Measurements from ENCODE around the gene TPSAB1. TPM values are rescaled to one million over a fixed set of nuclear protein-coding genes. Genes with fewer than 3 reads are reported as not detected.
"Not testable (repeated sequence)": the region's sequence is repeated elsewhere in the genome, so short reads cannot be mapped to it uniquely, and the experiment has no call there.

TPSAB1 gene
- total RNA-seq, 4 donors from 2014 or later = 13.8 to 67.7 (median 28.5) TPM

DNA sequence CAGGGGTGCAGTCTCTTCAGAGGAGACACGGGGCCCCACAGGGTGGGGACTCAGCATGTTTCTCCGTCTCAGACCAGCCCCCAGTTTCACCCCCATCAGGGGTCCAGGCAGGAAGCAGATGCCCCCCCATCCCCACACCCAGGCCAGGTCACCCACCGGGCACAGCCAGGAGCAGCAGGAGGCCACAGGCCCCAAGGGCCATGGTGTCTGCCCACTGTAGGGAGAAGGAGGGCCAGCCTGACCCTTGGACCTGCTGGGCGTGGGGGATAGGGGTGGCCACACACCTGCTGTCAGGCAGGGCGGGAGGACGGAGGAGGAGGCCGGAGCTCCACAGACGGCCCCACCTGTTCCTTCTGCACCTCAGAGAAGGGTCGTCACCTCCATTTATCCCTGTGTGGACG, 15.5 kb upstream of the TPSAB1 start, which contains the start of gene TPSG1:
TSS of gene TPSG1 (minus strand) at position 218 of the 401 bp plus-strand sequence. CDS start at position 202, 16 bp downstream.
- 59 to 84% methylated on average over 6 to 10 of the region's 10 CpGs for WGBS, 2 donors
- Histone ChIP-seq H3K36me3 (no peaks in the 10 kb centered on the region), H3K4me1 (no peaks in the 10 kb centered on the region), H3K4me3 (no peak within 1 kb of the TSS), H3K27ac (no peak within 1 kb of the TSS), H3K9me3 (no peaks in the 10 kb centered on the region), H3K27me3 (no peaks in the 10 kb centered on the region)
- no peak for DNase-seq (ENCODE audit: low spot score in 2 of 2)
- TF ChIP-seq POLR2A (IDR thresholded peaks at IDR 0.05) (no peak), EP300 (IDR thresholded peaks at IDR 0.05) (no peak)
- TF ChIP-seq, protein P1, sequence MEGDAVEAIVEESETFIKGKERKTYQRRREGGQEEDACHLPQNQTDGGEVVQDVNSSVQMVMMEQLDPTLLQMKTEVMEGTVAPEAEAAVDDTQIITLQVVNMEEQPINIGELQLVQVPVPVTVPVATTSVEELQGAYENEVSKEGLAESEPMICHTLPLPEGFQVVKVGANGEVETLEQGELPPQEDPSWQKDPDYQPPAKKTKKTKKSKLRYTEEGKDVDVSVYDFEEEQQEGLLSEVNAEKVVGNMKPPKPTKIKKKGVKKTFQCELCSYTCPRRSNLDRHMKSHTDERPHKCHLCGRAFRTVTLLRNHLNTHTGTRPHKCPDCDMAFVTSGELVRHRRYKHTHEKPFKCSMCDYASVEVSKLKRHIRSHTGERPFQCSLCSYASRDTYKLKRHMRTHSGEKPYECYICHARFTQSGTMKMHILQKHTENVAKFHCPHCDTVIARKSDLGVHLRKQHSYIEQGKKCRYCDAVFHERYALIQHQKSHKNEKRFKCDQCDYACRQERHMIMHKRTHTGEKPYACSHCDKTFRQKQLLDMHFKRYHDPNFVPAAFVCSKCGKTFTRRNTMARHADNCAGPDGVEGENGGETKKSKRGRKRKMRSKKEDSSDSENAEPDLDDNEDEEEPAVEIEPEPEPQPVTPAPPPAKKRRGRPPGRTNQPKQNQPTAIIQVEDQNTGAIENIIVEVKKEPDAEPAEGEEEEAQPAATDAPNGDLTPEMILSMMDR (IDR thresholded peaks at IDR 0.05) = no peak

DNA sequence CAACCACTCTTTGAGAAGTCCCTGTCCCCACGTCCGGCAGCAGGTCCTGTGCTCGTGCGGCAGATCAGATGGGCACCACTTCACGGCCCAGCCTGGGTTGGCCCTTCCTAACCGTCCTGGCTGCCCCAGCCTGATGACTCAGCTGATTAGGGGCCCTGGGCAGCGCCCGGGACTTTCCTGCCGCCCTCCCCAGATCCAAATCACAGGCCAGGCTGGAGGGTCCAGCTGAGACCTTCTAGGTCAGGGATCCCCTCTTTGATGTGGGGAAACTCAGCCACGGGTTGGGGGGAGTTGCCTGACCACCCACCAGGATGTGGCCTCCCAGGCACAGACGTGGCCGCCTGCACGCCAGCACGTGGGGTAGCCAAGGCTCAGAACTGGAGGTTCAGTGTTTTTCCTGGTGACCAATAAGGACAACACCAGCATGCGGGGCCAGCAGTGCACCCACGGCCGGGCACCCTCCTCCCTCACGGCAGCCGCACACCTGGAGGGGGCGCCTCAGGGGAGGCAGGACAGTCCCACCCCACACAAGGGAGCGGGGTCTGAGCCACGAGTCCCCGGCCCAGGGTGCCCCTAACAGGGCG, 14.7 kb upstream of the TPSAB1 start:
- not testable (repeated sequence) for H3K27ac ChIP-seq; H3K36me3 ChIP-seq; DNase-seq (ENCODE audit: low spot score in 2 of 2); H3K4me1 ChIP-seq; H3K27me3 ChIP-seq; H3K4me3 ChIP-seq; H3K9me3 ChIP-seq
- WGBS, 2 donors = 26 to 50% methylated on average over 10 to 20 of the region's 24 CpGs

DNA sequence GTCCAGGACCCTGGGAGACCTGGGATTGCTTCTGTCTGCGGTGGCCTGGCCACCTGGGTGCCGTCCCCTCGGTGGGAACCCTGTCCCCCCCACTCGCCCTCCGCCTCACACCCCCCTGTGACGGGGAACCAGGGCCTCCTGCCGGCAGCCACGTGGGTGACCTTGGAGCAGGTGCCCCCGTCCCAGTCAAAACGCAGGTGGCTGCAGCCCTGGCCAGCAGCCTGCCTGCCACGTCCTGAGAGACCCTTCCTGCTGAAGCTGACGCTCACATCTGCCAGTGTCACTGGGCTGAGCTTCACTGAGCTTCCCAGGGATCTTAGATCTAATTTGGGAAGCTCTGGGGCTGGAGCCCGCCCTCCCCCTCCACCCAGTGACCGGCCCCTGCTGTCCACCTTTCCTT, 13.8 kb upstream of the TPSAB1 start:
- H3K27ac ChIP-seq; H3K4me3 ChIP-seq; H3K27me3 ChIP-seq; H3K9me3 ChIP-seq; H3K36me3 ChIP-seq; H3K4me1 ChIP-seq; DNase-seq (ENCODE audit: low spot score in 2 of 2): not testable (repeated sequence)
- 41 to 53% methylated on average over 8 of the region's 14 CpGs for WGBS, 2 donors

DNA sequence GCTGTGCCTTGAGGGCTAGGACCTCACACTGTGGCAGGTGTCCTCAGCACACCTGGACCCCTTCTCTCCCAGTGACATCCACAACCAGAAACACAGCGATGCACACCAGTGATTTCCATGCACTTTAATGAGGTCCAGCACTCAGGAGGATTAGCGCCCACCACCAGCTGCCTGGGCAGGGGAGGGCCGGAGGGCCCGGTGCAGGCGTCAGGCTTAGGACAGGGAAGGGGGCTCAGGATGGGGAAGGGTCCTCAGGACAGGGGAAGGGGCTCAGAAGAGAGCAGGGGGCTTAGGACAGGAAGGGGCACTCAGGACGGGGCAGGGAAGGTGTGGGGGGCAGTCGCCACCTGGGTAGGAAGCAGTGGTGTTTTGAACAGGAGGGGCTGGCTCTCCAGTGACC, 12.3 kb upstream of the TPSAB1 start:
- not testable (repeated sequence) for H3K4me1 ChIP-seq; H3K4me3 ChIP-seq; DNase-seq (ENCODE audit: low spot score in 2 of 2); H3K27me3 ChIP-seq; H3K36me3 ChIP-seq; H3K27ac ChIP-seq; H3K9me3 ChIP-seq
- 51 to 67% methylated on average over 4 to 7 of the region's 7 CpGs for WGBS, 2 donors

DNA sequence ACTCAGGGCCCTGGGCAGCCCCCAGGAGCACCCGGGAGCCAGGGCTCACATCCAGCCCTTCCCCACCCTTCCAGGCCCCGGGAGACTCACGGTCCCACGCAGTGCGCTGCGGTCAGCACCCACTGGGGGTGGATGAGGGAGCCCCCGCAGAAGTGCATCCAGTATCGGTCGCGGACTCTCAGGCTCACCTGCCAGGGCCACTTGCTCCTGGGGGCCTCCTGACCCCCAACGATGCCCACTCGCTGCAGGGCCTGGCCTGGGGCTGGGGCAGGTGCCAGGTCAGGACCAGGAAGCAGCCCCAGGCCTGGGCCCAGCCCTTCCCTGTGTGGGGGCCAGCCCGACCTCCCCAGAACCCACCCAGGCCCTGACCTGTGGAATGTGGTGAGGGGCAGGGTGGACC, 11.0 kb upstream of the TPSAB1 start:
- not testable (repeated sequence) for H3K4me1 ChIP-seq; H3K27ac ChIP-seq; H3K9me3 ChIP-seq; H3K4me3 ChIP-seq; H3K36me3 ChIP-seq; DNase-seq (ENCODE audit: low spot score in 2 of 2); H3K27me3 ChIP-seq
- WGBS, 2 donors = no CpG with 5 or more reads among the region's 13 CpGs

DNA sequence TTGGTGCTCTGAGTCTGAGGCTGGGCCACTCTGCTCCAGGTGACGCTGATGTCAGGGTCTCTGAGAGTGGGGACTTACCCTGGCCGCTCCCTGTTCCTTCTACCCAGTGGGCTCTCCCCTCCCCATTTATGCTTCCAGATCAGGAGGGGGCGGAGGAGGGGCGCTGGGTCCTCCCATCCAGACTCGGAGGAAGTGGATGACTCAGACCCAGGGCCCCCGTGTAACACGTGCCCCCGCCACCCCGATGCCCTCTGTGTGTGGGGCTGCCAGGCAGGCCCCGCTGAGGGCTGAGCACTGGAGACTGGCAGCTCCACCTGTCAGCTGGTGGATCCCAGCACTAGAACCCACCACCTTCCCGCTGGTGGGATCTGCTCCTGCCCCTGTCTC, 10.4 kb upstream of the TPSAB1 start, which contains the start of gene TPSB2:
TSS of gene TPSB2 (minus strand) at position 101 of the 387 bp plus-strand sequence. CDS start 233 bp downstream, outside the sequence.
- not testable (repeated sequence) for DNase-seq (ENCODE audit: low spot score in 2 of 2); H3K27ac ChIP-seq; H3K36me3 ChIP-seq; H3K4me3 ChIP-seq; H3K27me3 ChIP-seq; H3K9me3 ChIP-seq; H3K4me1 ChIP-seq
- no CpG with 5 or more reads among the region's 11 CpGs for WGBS, 2 donors

DNA sequence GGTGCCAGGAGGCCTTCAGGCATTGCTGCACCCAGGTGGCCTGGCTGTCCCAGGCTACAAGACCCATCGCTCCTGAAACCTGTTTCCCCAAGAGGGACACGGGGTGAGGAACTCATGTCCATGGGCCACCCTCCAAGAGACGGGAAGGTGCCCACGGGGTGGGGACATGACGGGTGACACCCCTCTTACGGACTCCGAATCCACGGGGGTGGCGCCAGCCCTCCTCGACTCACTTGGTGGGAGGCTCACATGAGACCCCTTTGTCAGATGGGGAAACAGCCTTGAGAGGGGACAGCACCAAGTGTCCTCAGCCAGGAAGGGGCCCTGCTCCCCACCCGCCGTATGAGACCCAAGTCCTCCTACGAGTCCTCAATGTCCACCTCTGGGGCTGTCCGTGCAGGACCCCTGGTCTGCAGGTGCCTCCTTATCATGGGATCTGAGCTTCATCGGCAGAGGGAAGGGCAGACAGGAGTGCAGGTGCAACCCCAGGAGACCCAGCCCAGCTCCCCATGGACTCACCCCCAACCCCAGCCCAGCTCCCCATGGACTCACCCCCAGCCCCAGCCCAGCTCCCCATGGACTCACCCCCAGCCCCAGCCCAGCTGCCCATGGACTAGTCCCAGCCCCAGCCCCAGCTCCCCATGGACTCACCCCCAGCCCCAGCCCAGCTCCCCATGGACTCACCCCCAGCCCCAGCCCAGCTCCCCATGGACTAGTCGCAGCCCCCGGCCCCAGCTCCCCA, 9.9 kb upstream of the TPSAB1 start:
- not testable (repeated sequence) for H3K4me1 ChIP-seq; H3K9me3 ChIP-seq; H3K4me3 ChIP-seq; H3K36me3 ChIP-seq; DNase-seq (ENCODE audit: low spot score in 2 of 2); H3K27ac ChIP-seq; H3K27me3 ChIP-seq
- WGBS, 2 donors = 86% methylated on average over 11 of the region's 17 CpGs; no CpG with 5 or more reads in 1 of the 2 donors

DNA sequence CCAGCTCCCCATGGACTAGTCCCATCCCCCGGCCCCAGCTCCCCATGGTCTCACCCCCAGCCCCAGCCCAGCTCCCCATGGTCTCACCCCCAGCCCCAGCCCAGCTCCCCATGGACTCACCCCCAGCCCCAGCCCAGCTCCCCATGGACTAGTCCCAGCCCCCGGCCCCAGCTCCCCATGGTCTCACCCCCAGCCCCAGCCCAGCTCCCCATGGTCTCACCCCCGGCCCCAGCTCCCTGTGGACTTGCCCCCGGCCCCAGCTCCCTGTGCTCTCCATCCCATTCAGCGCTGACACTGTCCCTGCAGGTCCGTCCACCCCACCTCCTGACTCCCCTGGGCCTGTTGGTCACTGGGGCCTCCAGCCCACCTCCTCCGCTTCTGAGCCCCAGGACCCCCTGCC, 9.2 kb upstream of the TPSAB1 start:
- not testable (repeated sequence) for H3K36me3 ChIP-seq; H3K4me3 ChIP-seq; H3K4me1 ChIP-seq; H3K27me3 ChIP-seq; H3K9me3 ChIP-seq; DNase-seq (ENCODE audit: low spot score in 2 of 2); H3K27ac ChIP-seq
- WGBS, 2 donors = 83% methylated on average over 3 of the region's 7 CpGs; no CpG with 5 or more reads in 1 of the 2 donors

DNA sequence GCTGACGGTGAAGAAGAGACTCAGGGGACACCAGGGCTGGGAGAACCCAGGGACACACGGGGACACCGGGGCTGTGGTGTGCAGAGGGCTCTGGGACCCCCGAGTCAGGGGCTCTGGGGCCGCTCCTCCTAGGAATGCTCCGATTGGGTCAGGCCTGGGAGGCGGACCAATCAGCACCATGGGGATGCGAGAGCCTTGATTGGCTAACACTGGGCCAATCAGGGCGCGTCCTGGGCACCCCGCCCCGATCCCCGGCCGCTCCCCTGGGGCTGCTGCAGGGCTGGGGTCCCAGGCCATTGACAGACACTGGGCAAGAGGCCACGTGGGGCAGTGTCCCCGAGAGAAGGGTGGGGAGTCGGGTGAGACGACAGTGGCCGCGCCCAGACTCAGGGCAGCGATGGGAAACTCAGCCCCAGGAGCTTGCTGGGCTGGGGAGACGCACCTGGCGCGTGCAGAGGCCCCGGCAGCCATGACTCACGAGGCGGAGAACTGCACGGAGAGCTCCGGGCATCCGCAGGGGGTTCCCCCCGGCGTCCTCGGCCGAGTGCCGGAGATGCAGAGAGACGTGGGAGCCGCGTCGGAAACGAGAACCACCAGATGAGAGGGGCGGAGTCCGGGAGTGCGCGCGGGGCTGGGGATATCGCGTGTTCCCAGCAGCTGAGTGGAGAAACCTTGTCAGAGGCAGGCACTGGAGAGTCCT, 8.3 kb upstream of the TPSAB1 start:
- no CpG with 5 or more reads among the region's 47 CpGs for WGBS, 2 donors
- H3K9me3 ChIP-seq; DNase-seq (ENCODE audit: low spot score in 2 of 2); H3K4me1 ChIP-seq; H3K4me3 ChIP-seq; H3K36me3 ChIP-seq; H3K27me3 ChIP-seq; H3K27ac ChIP-seq: not testable (repeated sequence)

DNA sequence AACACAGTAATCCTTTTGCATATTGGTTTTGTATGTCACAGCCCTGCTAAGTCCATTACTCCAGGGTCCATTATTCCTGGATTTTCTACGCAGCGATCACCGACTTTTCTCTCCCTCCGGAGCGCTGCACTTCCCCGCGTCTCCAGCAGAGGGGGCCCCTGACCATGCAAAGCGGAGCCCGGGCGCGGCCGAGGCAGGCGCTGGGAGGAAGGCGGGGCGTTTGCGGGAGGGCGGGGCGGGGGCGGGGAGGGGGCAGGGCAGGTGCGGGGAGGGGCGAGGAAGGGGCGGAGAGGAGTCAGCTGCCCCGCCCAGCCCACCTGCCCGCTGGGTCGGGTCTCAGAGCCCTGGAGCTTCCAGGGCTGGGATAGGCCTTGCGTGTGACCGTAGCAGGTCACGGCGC, 3.8 kb upstream of the TPSAB1 start:
- H3K4me3 ChIP-seq; H3K27ac ChIP-seq; H3K27me3 ChIP-seq; H3K36me3 ChIP-seq; DNase-seq (ENCODE audit: low spot score in 2 of 2); H3K4me1 ChIP-seq; H3K9me3 ChIP-seq: not testable (repeated sequence)
- no CpG with 5 or more reads among the region's 29 CpGs for WGBS, 2 donors
